Measurements from ENCODE around the gene ITGB5.

DNA sequence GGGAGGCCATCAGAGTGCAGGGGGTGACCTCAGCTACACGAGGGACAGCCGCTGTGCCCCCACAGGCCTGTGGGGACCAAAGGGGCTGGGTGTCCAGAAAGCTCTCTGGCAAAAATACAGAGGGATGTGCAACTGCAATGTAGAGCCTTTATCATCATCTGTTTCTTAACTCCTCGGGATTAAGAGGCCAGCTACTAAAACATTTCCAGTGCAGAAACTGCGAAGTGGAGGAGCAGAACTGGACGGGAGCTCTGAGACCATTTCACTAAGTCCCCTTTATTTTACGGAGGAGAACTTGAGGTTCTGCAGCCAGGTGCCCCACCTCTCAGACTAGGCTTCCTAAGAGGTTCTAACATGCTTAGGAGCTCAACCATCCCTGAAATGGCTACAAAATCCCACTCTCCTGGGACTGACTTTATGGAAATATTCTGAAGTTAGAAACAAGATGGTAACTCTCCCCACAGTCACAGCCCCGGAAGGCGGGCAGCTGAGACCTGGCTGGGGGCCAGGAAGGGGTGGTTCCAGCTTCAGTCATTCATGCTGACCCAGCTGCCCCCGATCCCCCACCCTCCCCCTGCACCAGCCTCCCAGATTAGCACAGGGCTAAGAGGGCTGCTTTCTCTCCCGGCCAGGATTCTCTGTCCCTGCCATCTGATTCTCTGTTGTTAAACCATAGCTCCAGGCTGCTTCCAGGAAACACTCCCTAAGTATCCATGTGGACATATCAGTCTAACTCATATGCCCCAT, 116.7 kb downstream of the ITGB5 start:
- TF ChIP-seq, protein P1, sequence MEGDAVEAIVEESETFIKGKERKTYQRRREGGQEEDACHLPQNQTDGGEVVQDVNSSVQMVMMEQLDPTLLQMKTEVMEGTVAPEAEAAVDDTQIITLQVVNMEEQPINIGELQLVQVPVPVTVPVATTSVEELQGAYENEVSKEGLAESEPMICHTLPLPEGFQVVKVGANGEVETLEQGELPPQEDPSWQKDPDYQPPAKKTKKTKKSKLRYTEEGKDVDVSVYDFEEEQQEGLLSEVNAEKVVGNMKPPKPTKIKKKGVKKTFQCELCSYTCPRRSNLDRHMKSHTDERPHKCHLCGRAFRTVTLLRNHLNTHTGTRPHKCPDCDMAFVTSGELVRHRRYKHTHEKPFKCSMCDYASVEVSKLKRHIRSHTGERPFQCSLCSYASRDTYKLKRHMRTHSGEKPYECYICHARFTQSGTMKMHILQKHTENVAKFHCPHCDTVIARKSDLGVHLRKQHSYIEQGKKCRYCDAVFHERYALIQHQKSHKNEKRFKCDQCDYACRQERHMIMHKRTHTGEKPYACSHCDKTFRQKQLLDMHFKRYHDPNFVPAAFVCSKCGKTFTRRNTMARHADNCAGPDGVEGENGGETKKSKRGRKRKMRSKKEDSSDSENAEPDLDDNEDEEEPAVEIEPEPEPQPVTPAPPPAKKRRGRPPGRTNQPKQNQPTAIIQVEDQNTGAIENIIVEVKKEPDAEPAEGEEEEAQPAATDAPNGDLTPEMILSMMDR (conservative IDR thresholded peaks at IDR 0.05 in 1 of 2, IDR thresholded peaks at IDR 0.05 in 1 of 2; ENCODE audit: low read depth in 1 of 2, low read length in 2 of 2), result no peak
- no peak for TF ChIP-seq EZH2 (IDR thresholded peaks at IDR 0.05; ENCODE audit: low read length, missing control alignments)

Measured in fibroblast of lung (primary cell).